ENCODE data around the gene GDPGP1.

- TF ChIP-seq POLR2A (IDR thresholded peaks at IDR 0.05), result no peak
- TF ChIP-seq CTCF (IDR thresholded peaks at IDR 0.05), result no peak
Measured at GRCh38 chr15:90287101-90287500, 53.1 kb downstream of the GDPGP1 start.

Data from thyroid gland (tissue), 4 donors.